CD4-positive, alpha-beta T cell (primary cell): Measurements from ENCODE around the gene MEGF11. TPM values are rescaled to one million over a fixed set of nuclear protein-coding genes. Genes with fewer than 3 reads are reported as not detected.

Experiments used
- ATAC-seq: fragments of 200-7000 bp; cut with Tn5 transposase; one replicate; pipeline ENCODE4 v1.10.0; 2022; ENCODE audit warnings: mild to moderate bottlenecking; ENCODE audit not compliant: poor library complexity
- CTCF ChIA-PET: fragments of 350-600 bp; sonication (Branson Sonifier 250); formaldehyde crosslinking; loops from one replicate; lab custom pipeline; 2021; ENCODE audit warnings: antibody characterized with exemption, inconsistent platforms; lab: Charles Lee
- POLR2A ChIA-PET: fragments of 350-600 bp; sonication (Branson Sonifier 250); formaldehyde crosslinking; loops from one replicate; lab custom pipeline; 2021; ENCODE audit warnings: antibody characterized with exemption, inconsistent platforms; lab: Charles Lee
- DNase-seq, 14 experiments: peaks; one replicate each; pipeline ENCODE4 v3.0.0-alpha.2; 2013 to 2020; ENCODE audit warnings: mixed read lengths in 2 of 14
- H3K27ac ChIP-seq, 2 donors: one replicate each; pipeline versions ENCODE4 v1.5.1 to v1.7.0; 2013; ENCODE audit warnings: low read length in 2 of 2, low read depth in 1 of 2, mild to moderate bottlenecking in 1 of 2
- H3K27me3 ChIP-seq, 2 experiments: 1 replicate in 1 of 2; 2 replicates in 1 of 2; pipeline versions ENCODE4 v1.6.1 to v1.7.0; 2013; ENCODE audit warnings: low read length in 2 of 2, control low read depth in 1 of 2, mild to moderate bottlenecking in 1 of 2, moderate library complexity in 1 of 2; ENCODE audit not compliant: insufficient read depth in 2 of 2, control insufficient read depth in 1 of 2
- H3K36me3 ChIP-seq: one replicate; pipeline ENCODE4 v1.6.1; 2013; ENCODE audit warnings: low read length, control low read depth; ENCODE audit not compliant: insufficient read depth
- H3K4me1 ChIP-seq: one replicate; pipeline ENCODE4 v1.6.1; 2013; ENCODE audit warnings: low read length, control low read depth; ENCODE audit not compliant: insufficient read depth
- H3K4me3 ChIP-seq: one replicate; pipeline ENCODE4 v1.5.1; 2013; ENCODE audit warnings: mild to moderate bottlenecking, low read length, moderate library complexity
- H3K9me3 ChIP-seq, 2 experiments: 1 replicate in 1 of 2; 2 replicates in 1 of 2; pipeline versions ENCODE4 v1.6.1 to v1.7.0; 2013; ENCODE audit warnings: low read length in 2 of 2, mild to moderate bottlenecking in 2 of 2, control low read depth in 1 of 2, moderate library complexity in 1 of 2; ENCODE audit not compliant: control insufficient read depth in 1 of 2, insufficient read depth in 1 of 2
- H3K27ac Mint-ChIP-seq: one replicate; pipeline ENCODE4 v1.8.0; 2020; ENCODE audit warnings: mixed read lengths
- H3K27me3 Mint-ChIP-seq: one replicate; pipeline ENCODE4 v1.8.0; 2021; ENCODE audit warnings: mixed read lengths
- H3K36me3 Mint-ChIP-seq: one replicate; pipeline ENCODE4 v1.8.0; 2021; ENCODE audit warnings: low read depth, mixed read lengths
- H3K4me1 Mint-ChIP-seq: one replicate; pipeline ENCODE4 v1.8.0; 2021; ENCODE audit warnings: low read depth, mixed read lengths
- H3K4me3 Mint-ChIP-seq: one replicate; pipeline ENCODE4 v1.8.0; 2020; ENCODE audit warnings: mild to moderate bottlenecking, mixed read lengths
- H3K9me3 Mint-ChIP-seq: one replicate; pipeline ENCODE4 v1.8.0; 2020; ENCODE audit warnings: mixed read lengths
- CTCF ChIP-seq: fragments of 200-600 bp; IDR thresholded peaks from one replicate; pipeline ENCODE4 v1.8.0; 2022; ENCODE audit warnings: antibody characterized with exemption, mild to moderate bottlenecking
- intact Hi-C, 2 experiments: fragments of 100-400 bp; cut with DNase I in 1 of 2; cut with micrococcal nuclease in 1 of 2; formaldehyde crosslinking; loops; one replicate each; pipeline versions ENCODE4 v1.15.1 to v1.9.0; 2023 to 2025; cut with DNase I, micrococcal nuclease
- total RNA-seq, 174 experiments: library from RNA in 2 of 174; stranded (reverse) in 2 of 174; gene quantifications; one replicate each; pipeline ENCODE4 v1.2.3 and lab custom pipeline; 2021 to 2026

MEGF11 gene
- total RNA-seq, 2 experiments from 2014 or later, result not detected

- H3K27me3 Mint-ChIP-seq, result peaks cover 10% of the 10 kb centered on the region
- CTCF ChIA-PET, result no interaction called here
These were observed 21.3 kb downstream of the MEGF11 start for GRCh38 chr15:66232267-66232625.

DNA sequence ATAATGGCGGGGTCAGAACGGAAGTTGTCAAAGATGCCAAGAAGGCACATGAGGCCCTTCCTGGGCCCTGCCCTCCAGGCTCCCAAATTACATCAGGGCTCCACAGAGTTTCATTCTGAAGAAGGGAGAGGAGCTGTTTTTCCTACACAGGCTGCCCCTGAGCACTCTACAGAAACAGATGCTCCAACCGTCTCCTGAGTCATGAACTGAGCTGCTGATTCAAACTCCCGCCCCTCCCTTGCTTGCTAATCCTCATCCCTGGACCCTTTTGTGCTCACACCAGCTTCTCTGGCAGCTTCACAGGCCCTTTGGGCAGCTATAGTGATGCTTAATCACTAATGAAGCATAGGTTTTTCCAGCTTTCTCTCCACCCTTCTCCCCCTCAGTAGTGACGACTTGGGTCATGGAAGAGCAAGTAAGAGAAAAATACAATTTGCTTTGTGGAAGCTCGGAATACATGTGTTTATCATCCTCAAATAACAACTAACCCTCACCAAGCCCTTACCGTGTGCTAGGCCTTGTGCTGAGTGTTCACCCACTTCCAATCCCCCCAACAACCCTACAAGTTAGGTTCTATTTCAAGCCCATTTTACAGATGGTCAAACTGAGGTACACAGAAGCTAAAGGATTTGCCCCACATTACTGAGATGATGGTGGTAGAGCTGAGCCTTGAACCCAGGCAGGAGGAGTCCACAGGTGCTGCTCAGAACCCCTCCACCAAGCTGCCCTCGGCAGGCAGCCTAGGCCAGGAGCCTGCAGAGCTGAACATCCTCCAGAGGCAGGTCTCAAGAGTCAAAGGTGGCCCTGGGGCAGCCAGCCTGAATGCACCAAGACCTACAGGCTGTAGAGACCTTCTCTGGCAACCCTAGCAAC is 21.9 kb downstream of the MEGF11 start:
- TF ChIP-seq CTCF, result no peak
- POLR2A ChIA-PET, result no interaction called here
- ATAC-seq (no peak), DNase-seq (no peak)
- peaks cover 10% of the 10 kb centered on the region for H3K27me3 Mint-ChIP-seq
- Histone ChIP-seq H3K27me3 (no peaks in the 10 kb centered on the region), H3K27ac (no peak overlapping the region), H3K4me1 (no peaks in the 10 kb centered on the region), H3K9me3 (peaks cover 0 to 9% of the 10 kb centered on the region in 2 experiments), H3K4me3 (no peak overlapping the region), H3K36me3 (no peaks in the 10 kb centered on the region)
- H3K4me3 Mint-ChIP-seq, result no peak overlapping the region
- H3K9me3 Mint-ChIP-seq, result no peaks in the 10 kb centered on the region
- intact Hi-C loops, result no loop called here
- no peaks in the 10 kb centered on the region for H3K36me3 Mint-ChIP-seq
- no peaks in the 10 kb centered on the region for H3K4me1 Mint-ChIP-seq
- no peak overlapping the region for H3K27ac Mint-ChIP-seq
- CTCF ChIA-PET, result no interaction called here

More at GRCh38 chr15:66232267-66232625, 21.3 kb downstream of the MEGF11 start:
- TF ChIP-seq CTCF, result no peak
- ATAC-seq, result no peak
- POLR2A ChIA-PET, result no interaction called here
- H3K27ac Mint-ChIP-seq, result no peak overlapping the region
- no peaks in the 10 kb centered on the region for H3K9me3 Mint-ChIP-seq
- Histone ChIP-seq H3K9me3 (peaks cover 0 to 9% of the 10 kb centered on the region in 2 experiments), H3K4me1 (no peaks in the 10 kb centered on the region), H3K4me3 (no peak overlapping the region), H3K27ac (no peak overlapping the region), H3K36me3 (no peaks in the 10 kb centered on the region), H3K27me3 (no peaks in the 10 kb centered on the region)
- no peak overlapping the region for H3K4me3 Mint-ChIP-seq
- no peaks in the 10 kb centered on the region for H3K36me3 Mint-ChIP-seq
- no peak for DNase-seq
- intact Hi-C loops, result no loop called here
- no peaks in the 10 kb centered on the region for H3K4me1 Mint-ChIP-seq

DNA sequence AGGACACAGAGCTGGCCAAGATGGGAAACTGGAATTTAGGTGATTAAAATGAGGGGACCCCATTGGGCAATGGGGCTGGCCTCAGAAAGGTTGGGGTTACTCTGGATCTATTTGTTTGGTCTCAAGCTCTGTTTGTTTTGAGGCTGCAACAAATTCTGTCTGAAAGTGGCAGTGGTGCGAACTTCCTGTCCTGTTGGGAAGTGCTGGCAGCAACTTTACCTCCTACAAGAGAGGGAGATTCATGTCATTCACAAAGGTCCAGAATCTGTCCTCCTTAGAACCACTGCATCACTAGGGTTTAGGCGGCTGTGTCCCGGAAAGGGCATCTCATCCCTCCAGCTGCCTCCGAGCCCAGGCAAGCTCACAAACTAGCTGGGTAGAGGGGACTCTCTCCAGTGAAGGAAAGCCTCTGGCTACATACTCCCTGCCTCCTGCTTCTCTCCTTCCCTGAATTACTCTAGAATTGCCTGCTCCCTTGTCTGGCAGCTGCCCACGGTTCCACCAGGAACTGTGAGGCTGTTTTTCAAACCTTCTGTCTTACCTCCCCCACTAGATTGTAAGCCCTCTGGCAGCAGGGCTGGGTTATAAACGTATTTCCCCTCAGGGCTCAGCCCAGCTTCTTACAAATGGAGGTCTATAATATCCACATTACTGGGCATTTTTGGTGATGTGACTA is 23.6 kb downstream of the MEGF11 start:
- no peak for TF ChIP-seq CTCF
- Histone ChIP-seq H3K27me3 (no peaks in the 10 kb centered on the region), H3K4me3 (no peak overlapping the region), H3K9me3 (peaks cover 0 to 9% of the 10 kb centered on the region in 2 experiments), H3K27ac (no peak overlapping the region), H3K36me3 (no peaks in the 10 kb centered on the region), H3K4me1 (no peaks in the 10 kb centered on the region)
- H3K36me3 Mint-ChIP-seq, result no peaks in the 10 kb centered on the region
- intact Hi-C loops, result no loop called here
- H3K9me3 Mint-ChIP-seq, result no peaks in the 10 kb centered on the region
- no peak for DNase-seq
- H3K27me3 Mint-ChIP-seq, result peaks cover 5% of the 10 kb centered on the region
- CTCF ChIA-PET, result no interaction called here
- no peak for ATAC-seq
- H3K4me1 Mint-ChIP-seq, result no peaks in the 10 kb centered on the region
- no peak overlapping the region for H3K27ac Mint-ChIP-seq
- H3K4me3 Mint-ChIP-seq, result no peak overlapping the region
- POLR2A ChIA-PET, result no interaction called here
